ENCODE results near the gene ZSCAN31.

The ZSCAN31 gene

GRCh38 chr6:28340310-28341095 is 4.6 kb upstream of the ZSCAN31 start:
- Histone ChIP-seq H3K4me1 (peaks cover 25% of the 10 kb centered on the region), H3K9me3 (peaks cover 29% of the 10 kb centered on the region), H4K20me1 (no peaks in the 10 kb centered on the region), H3K27me3 (no peaks in the 10 kb centered on the region; the same call in 1 of the 2 replicates), H3K4me2 (peak overlapping the region; percentile 19; the same call in 1 of the 2 replicates), H3K27ac (no peak overlapping the region), H3K36me3 (no peaks in the 10 kb centered on the region), H3K4me3 (no peak overlapping the region), H3K9ac (no peak overlapping the region)
- no peak for TF ChIP-seq Cebpa-rat (IDR thresholded peaks at IDR 0.05)

GRCh38 chr6:28337121-28337520 is 1.2 kb upstream of the ZSCAN31 start:
- peak overlapping the region; percentile 90 for H3K4me3 ChIP-seq
- no peaks in the 10 kb centered on the region for H4K20me1 ChIP-seq
- H3K9ac ChIP-seq, result peak overlapping the region; percentile 93
- peak overlapping the region; percentile 96 for H3K27ac ChIP-seq
- H3K9me3 ChIP-seq, result peaks cover 30% of the 10 kb centered on the region
- no peaks in the 10 kb centered on the region; the same call in 1 of the 2 replicates for H3K27me3 ChIP-seq
- H3K36me3 ChIP-seq, result no peaks in the 10 kb centered on the region
- H3K4me2 ChIP-seq, result peak overlapping the region; percentile 85
- H3K4me1 ChIP-seq, result peaks cover 41% of the 10 kb centered on the region
- no peak for TF ChIP-seq Cebpa-rat (IDR thresholded peaks at IDR 0.05)

GRCh38 chr6:28336284-28337120 is 554 bp upstream of the ZSCAN31 start:
- Histone ChIP-seq H3K4me1 (peaks cover 41% of the 10 kb centered on the region), H4K20me1 (no peaks in the 10 kb centered on the region), H3K4me3 (peak overlapping the region; percentile 90), H3K4me2 (peak overlapping the region; percentile 85), H3K27ac (peak overlapping the region; percentile 96), H3K9ac (peak overlapping the region; percentile 93), H3K27me3 (no peaks in the 10 kb centered on the region), H3K36me3 (no peaks in the 10 kb centered on the region), H3K9me3 (peaks cover 31% of the 10 kb centered on the region)
- TF ChIP-seq Cebpa-rat (IDR thresholded peaks at IDR 0.05), result no peak

- peaks cover 26% of the 10 kb centered on the region for H3K9me3 ChIP-seq
- H3K4me2 ChIP-seq, result peak overlapping the region; percentile 85
- H3K27me3 ChIP-seq, result no peaks in the 10 kb centered on the region
- no peaks in the 10 kb centered on the region for H4K20me1 ChIP-seq
- H3K4me3 ChIP-seq, result peak overlapping the region; percentile 90
- 0 out of 2 replicates have a peak, but pooled peaks cover 2% of the 10 kb centered on the region for H3K36me3 ChIP-seq
- peak overlapping the region; percentile 96 for H3K27ac ChIP-seq
- peak overlapping the region; percentile 93 for H3K9ac ChIP-seq
- H3K4me1 ChIP-seq, result peaks cover 33% of the 10 kb centered on the region
- TF ChIP-seq Cebpa-rat (IDR thresholded peaks at IDR 0.05), result no peak
Measured at GRCh38 chr6:28335040-28335563, 846 bp downstream of the ZSCAN31 start.

DNA sequence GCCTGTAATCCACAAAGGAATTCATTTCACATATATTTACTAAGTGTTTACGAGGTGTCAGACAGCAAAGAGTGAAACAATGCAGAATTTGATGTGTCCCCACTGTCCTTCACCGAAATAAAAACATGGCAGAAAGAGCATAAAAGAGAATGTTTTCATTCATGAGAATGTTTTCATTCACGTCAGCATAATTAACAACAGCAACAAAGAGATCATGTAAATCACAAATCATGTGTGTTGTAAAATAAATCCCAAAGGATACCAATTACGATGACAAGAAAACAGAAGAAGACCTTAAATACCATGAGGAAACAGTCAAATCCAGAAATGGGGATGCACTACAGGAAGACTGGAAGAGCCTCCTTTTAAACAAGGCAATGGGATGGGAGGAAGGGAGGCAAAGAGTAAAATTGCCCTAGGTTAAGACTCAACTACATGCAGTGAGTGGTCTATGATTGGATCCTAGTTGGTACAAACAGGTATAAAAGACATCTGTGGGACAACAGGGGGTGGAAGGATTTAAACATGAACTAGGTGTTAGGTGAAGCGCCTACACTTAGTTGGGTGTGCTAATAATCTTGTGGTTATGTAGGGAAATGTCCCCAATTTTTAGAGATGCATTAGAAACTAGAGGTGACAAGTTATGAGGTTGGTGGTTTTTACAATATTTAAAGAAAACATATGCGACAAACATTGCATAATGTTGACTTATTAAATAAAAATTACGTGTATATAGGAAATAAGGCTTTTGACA is 1.5 kb downstream of the ZSCAN31 start:
- Histone ChIP-seq H3K9ac (peak overlapping the region; percentile 93), H3K9me3 (peaks cover 26% of the 10 kb centered on the region), H3K4me2 (peak overlapping the region; percentile 85), H3K36me3 (0 out of 2 replicates have a peak, but pooled peaks cover 5% of the 10 kb centered on the region), H3K27me3 (no peaks in the 10 kb centered on the region), H3K27ac (no peak overlapping the region), H4K20me1 (no peaks in the 10 kb centered on the region), H3K4me3 (peak overlapping the region; percentile 90), H3K4me1 (peaks cover 33% of the 10 kb centered on the region)
- TF ChIP-seq Cebpa-rat (IDR thresholded peaks at IDR 0.05), result no peak

GRCh38 chr6:28333599-28334018 is 2.3 kb downstream of the ZSCAN31 start:
- Histone ChIP-seq H3K27ac (no peak overlapping the region), H3K27me3 (no peaks in the 10 kb centered on the region), H3K4me2 (no peak overlapping the region), H3K4me1 (peaks cover 33% of the 10 kb centered on the region), H3K9ac (no peak overlapping the region), H4K20me1 (no peaks in the 10 kb centered on the region), H3K36me3 (peaks cover 12% of the 10 kb centered on the region), H3K4me3 (no peak overlapping the region), H3K9me3 (peaks cover 30% of the 10 kb centered on the region)
- TF ChIP-seq Cebpa-rat (IDR thresholded peaks at IDR 0.05), result no peak

DNA sequence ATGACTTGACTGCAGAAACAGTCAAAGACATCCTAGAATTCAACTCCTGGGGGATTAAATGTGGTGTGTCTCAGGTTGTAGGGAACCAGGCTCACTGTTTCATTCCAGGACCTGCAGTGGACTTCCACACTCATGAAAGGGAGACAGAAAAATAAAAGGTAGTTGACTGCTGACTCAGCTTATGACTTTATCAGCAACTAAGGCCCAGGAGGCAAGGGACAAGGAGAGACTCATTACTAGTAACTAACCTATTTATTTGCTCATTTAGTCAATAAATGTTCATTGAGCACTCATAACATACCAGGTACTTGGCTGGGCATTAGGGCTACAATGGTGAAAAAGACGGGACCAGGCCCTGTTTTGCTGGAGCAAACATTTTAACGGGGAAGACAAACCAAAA is 2.9 kb downstream of the ZSCAN31 start:
- no peak overlapping the region for H3K27ac ChIP-seq
- H3K27me3 ChIP-seq, result no peaks in the 10 kb centered on the region
- H3K4me2 ChIP-seq, result no peak overlapping the region
- H3K36me3 ChIP-seq, result peaks cover 12% of the 10 kb centered on the region
- no peak overlapping the region for H3K4me3 ChIP-seq
- H4K20me1 ChIP-seq, result no peaks in the 10 kb centered on the region
- TF ChIP-seq Cebpa-rat (IDR thresholded peaks at IDR 0.05), result no peak
- H3K9ac ChIP-seq, result no peak overlapping the region
- peaks cover 35% of the 10 kb centered on the region for H3K9me3 ChIP-seq
- H3K4me1 ChIP-seq, result peaks cover 31% of the 10 kb centered on the region

DNA sequence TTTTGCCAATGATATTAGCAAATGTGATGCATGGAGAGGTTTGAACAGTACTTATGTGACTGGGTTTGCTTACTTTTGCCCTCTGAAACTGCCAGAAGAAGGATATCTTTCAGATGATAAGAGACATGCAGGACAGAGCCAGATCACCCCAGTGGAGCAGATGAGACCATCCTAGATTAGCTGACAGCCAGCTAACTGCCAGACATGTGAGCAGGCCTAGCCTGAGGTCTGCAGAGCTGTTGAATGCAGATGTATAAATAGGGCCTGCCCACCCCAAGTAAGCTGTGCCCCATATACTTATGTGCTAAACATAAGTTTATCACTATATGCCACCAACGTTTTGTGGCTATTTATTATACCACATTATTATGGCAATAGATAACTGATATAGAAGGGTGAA is 5.9 kb downstream of the ZSCAN31 start:
- no peak for TF ChIP-seq Cebpa-rat (IDR thresholded peaks at IDR 0.05)
- H3K36me3 ChIP-seq, result peaks cover 36% of the 10 kb centered on the region

GRCh38 chr6:28326371-28326948 is 9.5 kb downstream of the ZSCAN31 start:
- peaks cover 85% of the 10 kb centered on the region for H3K9me3 ChIP-seq
- peak overlapping the region; percentile 44; the same call in 1 of the 2 replicates for H3K4me3 ChIP-seq
- TF ChIP-seq Cebpa-rat (IDR thresholded peaks at IDR 0.05), result no peak

More for the DNA sequence above, 5.9 kb downstream of the ZSCAN31 start:
- Histone ChIP-seq H3K4me1 (peaks cover 15% of the 10 kb centered on the region), H3K27me3 (no peaks in the 10 kb centered on the region), H3K9ac (no peak overlapping the region), H3K4me3 (no peak overlapping the region), H3K27ac (no peak overlapping the region), H3K4me2 (no peak overlapping the region), H4K20me1 (no peaks in the 10 kb centered on the region), H3K9me3 (peaks cover 65% of the 10 kb centered on the region)

More at GRCh38 chr6:28326371-28326948, 9.5 kb downstream of the ZSCAN31 start:
- H4K20me1 ChIP-seq, result no peaks in the 10 kb centered on the region
- H3K4me2 ChIP-seq, result no peak overlapping the region
- no peak overlapping the region for H3K27ac ChIP-seq
- H3K36me3 ChIP-seq, result peaks cover 50% of the 10 kb centered on the region
- H3K9ac ChIP-seq, result no peak overlapping the region
- no peaks in the 10 kb centered on the region for H3K4me1 ChIP-seq
- H3K27me3 ChIP-seq, result no peaks in the 10 kb centered on the region
